K562 (cell line): ENCODE measurements around the gene PTCH2. TPM values are rescaled to one million over a fixed set of nuclear protein-coding genes. Genes with fewer than 3 reads are reported as not detected.

Source experiments
- ATAC-seq: fragments of 200-7000 bp; cut with Tn5 transposase; 3 replicates; pipeline ENCODE4 v1.9.1; 2020; ENCODE audit warnings: moderate library complexity
- BruUV-seq: library from RNA; stranded (reverse); fragments of 400-500 nt; replicated peaks from 2 replicates; lab custom pipeline; 2021; lab: Mats Ljungman, UMichigan
- CTCF ChIA-PET: fragments of 300-600 bp; formaldehyde crosslinking; extraction: SDS; loops from one replicate; lab custom pipeline; 2021; ENCODE audit warnings: low intra/inter-chr PET ratio; lab: Yijun Ruan, JAX
- POLR2A ChIA-PET: fragments of 300-600, 350-650 bp; sonication (Branson Sonifier 250); formaldehyde crosslinking; extraction: SDS; loops from one replicate; lab custom pipeline; 2021; ENCODE audit warnings: antibody characterized with exemption, inconsistent platforms; lab: Yijun Ruan, JAX
- DNase-seq, 4 experiments: peaks; one replicate each; pipeline versions ENCODE4 v3.0.0 to v3.0.0-alpha.2; 2011 to 2018; ENCODE audit warnings: low spot score in 3 of 4, mixed read lengths in 3 of 4; ENCODE audit errors: extremely low read depth in 1 of 4
- FAIRE-seq: peaks from 2 replicates; lab custom pipeline; 2011; peaks lifted over from hg19 to GRCh38; lab: Jason Lieb, UNC
- H2AFZ ChIP-seq: 2 replicates; pipeline ENCODE4 v1.6.0; 2011; ENCODE audit warnings: low read depth, low read length, control low read depth, inconsistent platforms
- H3K27ac ChIP-seq: fragments of 200-600 bp; 3 replicates; pipeline ENCODE4 v1.8.0; 2011; ENCODE audit warnings: low read depth, mild to moderate bottlenecking, control low read depth, inconsistent platforms, low read length, moderate library complexity, mixed read lengths; ENCODE audit errors: extremely low read depth
- H3K27me3 ChIP-seq, 2 experiments: fragments of 300-600 bp in 1 of 2; 2 replicates in 1 of 2; 3 replicates in 1 of 2; pipeline versions ENCODE4 v1.6.0 to v1.8.0; 2011; ENCODE audit warnings: inconsistent platforms in 2 of 2, low read length in 2 of 2, mild to moderate bottlenecking in 1 of 2, mixed read lengths in 1 of 2, moderate library complexity in 1 of 2; ENCODE audit not compliant: control insufficient read depth in 2 of 2, insufficient read depth in 2 of 2
- H3K36me3 ChIP-seq: fragments of 300-600 bp; 3 replicates; pipeline ENCODE4 v1.8.0; 2011; ENCODE audit warnings: mild to moderate bottlenecking, low read length, inconsistent platforms; ENCODE audit not compliant: control insufficient read depth, insufficient read depth
- H3K4me1 ChIP-seq, 2 experiments: fragments of 200-600 bp in 1 of 2; replicated peaks in 1 of 2; 2 replicates in 1 of 2; 3 replicates in 1 of 2; pipeline versions ENCODE4 v1.5.1 to v1.8.0; 2011; ENCODE audit warnings: inconsistent platforms in 2 of 2, low read length in 2 of 2, mild to moderate bottlenecking in 1 of 2, mixed read lengths in 1 of 2, moderate library complexity in 1 of 2; ENCODE audit not compliant: control insufficient read depth in 2 of 2, insufficient read depth in 2 of 2
- H3K4me2 ChIP-seq: 2 replicates; pipeline ENCODE4 v1.6.1; 2011; ENCODE audit warnings: low read length, control low read depth, inconsistent platforms, mixed read lengths; ENCODE audit not compliant: insufficient read depth
- H3K4me3 ChIP-seq: fragments of 200-600 bp; sonication (generic), shearing (Covaris generic); 2 replicates; pipeline ENCODE4 v1.5.1; 2016; ENCODE audit warnings: control low read depth, inconsistent platforms
- H3K79me2 ChIP-seq: fragments of 200-600 bp; 3 replicates; pipeline ENCODE4 v1.8.0; 2011; ENCODE audit warnings: low read length, inconsistent platforms; ENCODE audit not compliant: control insufficient read depth, insufficient read depth
- H3K9ac ChIP-seq, 2 experiments: 2 replicates each; pipeline versions ENCODE4 v1.6.0 to v1.6.1; 2011; ENCODE audit warnings: low read depth in 2 of 2, low read length in 2 of 2, control low read depth in 1 of 2, inconsistent platforms in 1 of 2, mild to moderate bottlenecking in 1 of 2, mixed read lengths in 1 of 2; ENCODE audit not compliant: insufficient read depth in 1 of 2
- H3K9me1 ChIP-seq: one replicate; pipeline ENCODE4 v1.6.0; 2011; ENCODE audit warnings: inconsistent platforms, mild to moderate bottlenecking, low read length, moderate library complexity; ENCODE audit not compliant: control insufficient read depth, insufficient read depth
- H3K9me3 ChIP-seq: replicated peaks from 2 replicates; pipeline ENCODE4 v1.5.1; 2011; ENCODE audit warnings: low read depth, low read length, inconsistent platforms; ENCODE audit not compliant: control insufficient read depth, insufficient read depth
- H4K20me1 ChIP-seq: replicated peaks from 2 replicates; pipeline ENCODE4 v1.6.1; 2011; ENCODE audit warnings: low read length, inconsistent platforms, mixed read lengths; ENCODE audit not compliant: control insufficient read depth, insufficient read depth
- ATF7 ChIP-seq: fragments of 450-650 bp; IDR thresholded peaks from 2 replicates; pipeline ENCODE4 v1.7.1; 2014; ENCODE audit warnings: mild to moderate bottlenecking, moderate library complexity
- CBFA2T2 ChIP-seq: fragments of 450-650 bp; conservative IDR thresholded peaks from 2 replicates; pipeline ENCODE4 v1.6.1; 2017; ENCODE audit warnings: mild to moderate bottlenecking
- HMGN3 ChIP-seq: IDR thresholded peaks from 2 replicates; pipeline ENCODE4 v1.6.1; 2011; ENCODE audit warnings: borderline replicate concordance, low read depth, mild to moderate bottlenecking, mixed read lengths, low read length; ENCODE audit not compliant: insufficient read length; ENCODE audit errors: extremely low read depth
- RBBP5 ChIP-seq: fragments of 200-600 bp; sonication (generic); IDR thresholded peaks from 2 replicates; pipeline ENCODE4 v1.6.1; 2012; ENCODE audit warnings: borderline replicate concordance, mild to moderate bottlenecking, low read length, control low read depth, inconsistent platforms; ENCODE audit not compliant: insufficient read depth, poor library complexity, severe bottlenecking
- SMARCA4 ChIP-seq: fragments of 450-650 bp; IDR thresholded peaks from 2 replicates; pipeline ENCODE4 v1.6.1; 2016
- SUPT5H ChIP-seq: fragments of 450-650 bp; IDR thresholded peaks from 2 replicates; pipeline ENCODE4 v1.6.1; 2016
- ZNF318 ChIP-seq, 2 experiments: fragments of 450-650 bp; IDR thresholded peaks; 2 replicates each; pipeline ENCODE4 v1.6.1; 2016; ENCODE audit warnings: mild to moderate bottlenecking in 2 of 2, borderline replicate concordance in 1 of 2, low read depth in 1 of 2, moderate library complexity in 1 of 2
- WGBS: fragments of 100-300 bp; shearing (Covaris generic); methylation state at CpG from one replicate; pipeline ENCODE4 v1.1.6; 2016; ENCODE audit warnings: low coverage, mixed read lengths; ENCODE audit not compliant: insufficient coverage; ENCODE audit errors: missing lambda C conversion rate; 5-methylcytosine and 5-hydroxymethylcytosine counted together
- in situ Hi-C: fragments of 300-500 bp; cut with MboI; formaldehyde crosslinking; loops from 4 replicates; pipeline ENCODE4 v1.15.0; 2018; ENCODE audit warnings: inconsistent platforms, mixed read lengths
- intact Hi-C: fragments of 100-400 bp; cut with micrococcal nuclease; formaldehyde crosslinking; loops from 2 replicates; pipeline ENCODE4 v1.14.2; 2022
- polyA plus RNA-seq, 8 experiments: library from polyadenylated mRNA; depleted of rRNA in 4 of 8; stranded (reverse) in 5 of 8; unstranded in 3 of 8; fragments of >200 nt; fragmentation: Nextera tagmentation in 2 of 8; fragmentation: Illumina TruSeq in 1 of 8; extraction: Ambion mirVana in 2 of 8; extraction: Trizol in 1 of 8; gene quantifications; 2 replicates each; pipeline versions ENCODE4 v1.2.1 to v1.2.3, GENCODE V29; 2011 to 2014; ENCODE audit warnings: inconsistent platforms in 1 of 8, missing spikeins in 1 of 8
- total RNA-seq, 7 experiments: library from RNA; depleted of rRNA in 6 of 7; stranded (reverse); fragments of >200 nt in 6 of 7; fragmentation: Illumina TruSeq in 2 of 7; extraction: Trizol in 2 of 7; gene quantifications; 2 replicates each; pipeline versions ENCODE4 v1.2.1 to v1.2.3, GENCODE V29; 2011 to 2021; ENCODE audit warnings: low replicate concordance in 1 of 7
- TF ChIP-seq, protein P1 (sequence below): fragments of 450-650 bp; IDR thresholded peaks from 2 replicates; pipeline ENCODE4 v1.6.1; 2018; ENCODE audit not compliant: partially characterized antibody

Gene PTCH2
- total and polyA plus RNA-seq, 9 of the 15 experiments (the other 6 are each of a cell fraction or from before 2014, with no cell fraction given) = 0.15 to 27.3 (median 0.48) TPM; not detected in 1

DNA sequence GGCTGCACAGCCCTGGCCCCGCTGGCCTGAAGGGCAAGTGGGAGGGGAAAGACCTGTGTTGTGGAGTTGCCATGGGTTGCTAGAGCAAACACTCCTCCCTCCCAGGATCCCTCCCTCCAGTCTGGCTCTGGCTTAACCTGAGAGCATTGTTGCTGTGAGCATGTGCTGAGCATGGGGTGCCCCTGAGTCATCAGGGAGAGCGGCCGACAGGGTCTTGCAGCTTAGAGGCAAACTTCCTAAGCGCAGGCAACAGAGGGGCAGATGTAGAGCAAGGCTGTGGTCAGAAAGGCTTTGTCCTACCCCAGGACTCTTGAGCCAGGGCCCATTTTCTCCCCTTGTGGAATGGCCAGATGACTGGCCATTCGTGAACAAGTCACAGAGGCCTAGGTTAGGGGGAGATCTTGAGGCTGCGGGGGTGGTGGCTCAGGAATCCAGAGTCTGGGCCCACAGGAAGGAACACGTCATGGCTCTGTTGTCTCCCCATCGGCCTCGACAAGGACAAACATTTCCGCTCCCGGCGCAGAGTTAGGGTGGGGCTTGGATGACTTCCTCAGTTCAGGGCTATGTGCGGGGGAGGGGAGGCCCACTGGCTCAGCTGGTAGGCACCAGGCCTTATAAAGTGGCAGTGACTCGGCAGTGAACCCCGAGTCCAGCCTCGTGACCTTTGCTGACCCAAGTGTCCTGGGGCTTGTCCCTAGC, 35.5 kb downstream of the PTCH2 start:
- Histone ChIP-seq H3K9me1 (peaks cover 6% of the 10 kb centered on the region), H4K20me1 (no peaks in the 10 kb centered on the region), H3K79me2 (peaks cover 16% of the 10 kb centered on the region; the same call in 1 of the 3 replicates), H3K4me2 (peak overlapping the region; percentile 80), H3K4me3 (peak overlapping the region; percentile 30; the same call in 1 of the 2 replicates), H3K4me1 (peaks cover 59 to 72% of the 10 kb centered on the region in 2 experiments), H3K9ac (peak overlapping the region; percentile 86 to 92), H3K27ac (peak overlapping the region; percentile 100), H3K36me3 (peaks cover 43% of the 10 kb centered on the region; the same call in 2 of the 3 replicates), H2AFZ (peak overlapping the region; percentile 96), H3K9me3 (no peaks in the 10 kb centered on the region), H3K27me3 (no peaks in the 10 kb centered on the region)
- 1% methylated on average over 16 of the region's 16 CpGs for WGBS
- ChIA-PET CTCF (no interaction called here), POLR2A (interaction anchor here (0.6 to 16.9 kb wide), 22 partner anchors 7 to 1112 kb away, joined by 3 to 594 read pairs (median 4); partner anchors contain the start of genes BEST4, HECTD3, PLK3 and RNU5D-1)
- DNase-seq = peak; percentile 86 to 99 (median 90)
- BruUV-seq = no TSS peak
- peak; percentile 84 for ATAC-seq
- intact Hi-C loops (loop anchor here (1.0 to 10.0 kb wide), 3 partner anchors 12 to 205 kb away; partner anchors contain the start of gene UROD), in situ Hi-C loops (loop anchor here (10.0 kb wide), 1 partner anchor 687 kb away; the partner anchor contains the start of gene TESK2)
- FAIRE-seq = peak; percentile 100
- TF ChIP-seq CBFA2T2 (no peak), RBBP5 (peak; percentile 89), SMARCA4 (peak; percentile 87), HMGN3 (peak; percentile 68), SUPT5H (peak; percentile 85), ZNF318 (IDR thresholded peaks at IDR 0.05; ENCODE audit: borderline replicate concordance in 1 of 2, low read depth in 1 of 2) (peak in 1 of 2 experiments; percentile 89; a peak in 2 of 4 replicates), ATF7 (peak; percentile 96)
- TF ChIP-seq, protein P1, sequence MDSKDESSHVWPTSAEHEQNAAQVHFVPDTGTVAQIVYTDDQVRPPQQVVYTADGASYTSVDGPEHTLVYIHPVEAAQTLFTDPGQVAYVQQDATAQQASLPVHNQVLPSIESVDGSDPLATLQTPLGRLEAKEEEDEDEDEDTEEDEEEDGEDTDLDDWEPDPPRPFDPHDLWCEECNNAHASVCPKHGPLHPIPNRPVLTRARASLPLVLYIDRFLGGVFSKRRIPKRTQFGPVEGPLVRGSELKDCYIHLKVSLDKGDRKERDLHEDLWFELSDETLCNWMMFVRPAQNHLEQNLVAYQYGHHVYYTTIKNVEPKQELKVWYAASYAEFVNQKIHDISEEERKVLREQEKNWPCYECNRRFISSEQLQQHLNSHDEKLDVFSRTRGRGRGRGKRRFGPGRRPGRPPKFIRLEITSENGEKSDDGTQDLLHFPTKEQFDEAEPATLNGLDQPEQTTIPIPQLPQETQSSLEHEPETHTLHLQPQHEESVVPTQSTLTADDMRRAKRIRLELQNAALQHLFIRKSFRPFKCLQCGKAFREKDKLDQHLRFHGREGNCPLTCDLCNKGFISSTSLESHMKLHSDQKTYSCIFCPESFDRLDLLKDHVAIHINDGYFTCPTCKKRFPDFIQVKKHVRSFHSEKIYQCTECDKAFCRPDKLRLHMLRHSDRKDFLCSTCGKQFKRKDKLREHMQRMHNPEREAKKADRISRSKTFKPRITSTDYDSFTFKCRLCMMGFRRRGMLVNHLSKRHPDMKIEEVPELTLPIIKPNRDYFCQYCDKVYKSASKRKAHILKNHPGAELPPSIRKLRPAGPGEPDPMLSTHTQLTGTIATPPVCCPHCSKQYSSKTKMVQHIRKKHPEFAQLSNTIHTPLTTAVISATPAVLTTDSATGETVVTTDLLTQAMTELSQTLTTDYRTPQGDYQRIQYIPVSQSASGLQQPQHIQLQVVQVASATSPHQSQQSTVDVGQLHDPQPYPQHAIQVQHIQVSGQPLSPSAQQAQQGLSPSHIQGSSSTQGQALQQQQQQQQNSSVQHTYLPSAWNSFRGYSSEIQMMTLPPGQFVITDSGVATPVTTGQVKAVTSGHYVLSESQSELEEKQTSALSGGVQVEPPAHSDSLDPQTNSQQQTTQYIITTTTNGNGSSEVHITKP = peak; percentile 8
